IMR-90 (cell line): ENCODE results near the gene DIP2C. TPM values are rescaled to one million over a fixed set of nuclear protein-coding genes. Genes with fewer than 3 reads are reported as not detected.

Source experiments
- ATAC-seq: fragments of 200-7000 bp; cut with Tn5 transposase; 2 replicates; pipeline ENCODE4 v1.9.1; 2020; ENCODE audit warnings: low read depth, mild to moderate bottlenecking, moderate library complexity
- BruUV-seq: library from RNA; stranded (reverse); fragments of 400-500 nt; replicated peaks from 2 replicates; lab custom pipeline; 2021; lab: Mats Ljungman, UMichigan
- CTCF ChIA-PET: fragments of 300-600 bp; formaldehyde crosslinking; extraction: SDS; loops from one replicate; lab custom pipeline; 2021; ENCODE audit warnings: antibody characterized with exemption; lab: Yijun Ruan, JAX
- POLR2A ChIA-PET: fragments of 300-600 bp; sonication (Branson Sonifier 250); formaldehyde crosslinking; loops from one replicate; lab custom pipeline; 2022; ENCODE audit warnings: antibody characterized with exemption; ENCODE audit not compliant: unreplicated experiment; lab: Charles Lee
- DNase-seq: peaks from one replicate; pipeline ENCODE4 v3.0.0; 2013
- H2AFZ ChIP-seq: replicated peaks from 2 replicates; pipeline ENCODE3; 2013; ENCODE audit warnings: low read length, mild to moderate bottlenecking; ENCODE audit not compliant: poor library complexity
- H2AK5ac ChIP-seq: 2 replicates; pipeline ENCODE4 v1.6.1; 2013; ENCODE audit warnings: low read depth, low read length, inconsistent platforms
- H2AK9ac ChIP-seq: replicated peaks from 2 replicates; pipeline ENCODE3; 2013; ENCODE audit warnings: mild to moderate bottlenecking, low read depth, low read length, moderate library complexity; ENCODE audit not compliant: poor library complexity
- H2BK120ac ChIP-seq: 2 replicates; pipeline ENCODE4 v1.6.1; 2013; ENCODE audit warnings: low read depth, low read length, inconsistent platforms
- H2BK15ac ChIP-seq: 3 replicates; pipeline ENCODE4 v1.6.1; 2013; ENCODE audit warnings: low read depth, low read length, inconsistent platforms
- H2BK20ac ChIP-seq: 2 replicates; pipeline ENCODE4 v1.6.1; 2013; ENCODE audit warnings: low read depth, mild to moderate bottlenecking, inconsistent platforms, low read length, moderate library complexity
- H2BK5ac ChIP-seq: 2 replicates; pipeline ENCODE4 v1.6.1; 2013; ENCODE audit warnings: mild to moderate bottlenecking, low read depth, low read length, inconsistent platforms; ENCODE audit not compliant: poor library complexity, severe bottlenecking
- H3K14ac ChIP-seq: replicated peaks from 2 replicates; pipeline ENCODE4 v1.6.1; 2013; ENCODE audit warnings: low read depth, low read length, inconsistent platforms
- H3K18ac ChIP-seq: 2 replicates; pipeline ENCODE4 v1.6.1; 2013; ENCODE audit warnings: low read depth, low read length, control low read depth
- H3K23ac ChIP-seq: 2 replicates; pipeline ENCODE4 v1.6.1; 2013; ENCODE audit warnings: low read depth, low read length, inconsistent platforms
- H3K27ac ChIP-seq: 2 replicates; pipeline ENCODE4 v1.5.1; 2013; ENCODE audit warnings: mild to moderate bottlenecking, control low read depth, low read length; ENCODE audit not compliant: insufficient read depth
- H3K27me3 ChIP-seq: 2 replicates; pipeline ENCODE4 v1.6.1; 2013; ENCODE audit warnings: low read length; ENCODE audit not compliant: control insufficient read depth, insufficient read depth
- H3K36me3 ChIP-seq: 2 replicates; pipeline ENCODE4 v1.6.1; 2013; ENCODE audit warnings: low read length, mixed read lengths; ENCODE audit not compliant: control insufficient read depth, insufficient read depth
- H3K4ac ChIP-seq: 2 replicates; pipeline ENCODE4 v1.6.1; 2013; ENCODE audit warnings: low read depth, low read length, inconsistent platforms
- H3K4me1 ChIP-seq: 2 replicates; pipeline ENCODE4 v1.6.1; 2013; ENCODE audit warnings: low read length, mixed read lengths; ENCODE audit not compliant: control insufficient read depth, insufficient read depth
- H3K4me2 ChIP-seq: 2 replicates; pipeline ENCODE4 v1.6.1; 2013; ENCODE audit warnings: low read depth, mild to moderate bottlenecking, control low read depth, low read length, moderate library complexity
- H3K4me3 ChIP-seq: 2 replicates; pipeline ENCODE4 v1.5.1; 2013; ENCODE audit warnings: low read depth, mild to moderate bottlenecking, control low read depth, low read length, moderate library complexity; ENCODE audit not compliant: insufficient read depth
- H3K56ac ChIP-seq: 2 replicates; pipeline ENCODE4 v1.6.1; 2013; ENCODE audit warnings: low read length, inconsistent platforms; ENCODE audit not compliant: insufficient read depth; ENCODE audit errors: extremely low read depth
- H3K79me1 ChIP-seq, 2 experiments: 2 replicates each; pipeline ENCODE4 v1.6.1; 2013; ENCODE audit warnings: low read length in 2 of 2, inconsistent platforms in 1 of 2, low read depth in 1 of 2
- H3K9ac ChIP-seq: 2 replicates; pipeline ENCODE4 v1.6.1; 2013; ENCODE audit warnings: low read depth, low read length, control low read depth
- H3K9me1 ChIP-seq: 2 replicates; pipeline ENCODE4 v1.6.1; 2013; ENCODE audit warnings: low read length, inconsistent platforms; ENCODE audit not compliant: insufficient read depth
- H3K9me3 ChIP-seq: 2 replicates; pipeline ENCODE4 v1.6.1; 2013; ENCODE audit warnings: low read length; ENCODE audit not compliant: control insufficient read depth, insufficient read depth
- H4K20me1 ChIP-seq: 2 replicates; pipeline ENCODE4 v1.6.1; 2013; ENCODE audit warnings: low read length, inconsistent platforms; ENCODE audit not compliant: insufficient read depth
- H4K5ac ChIP-seq: 2 replicates; pipeline ENCODE4 v1.6.1; 2013; ENCODE audit warnings: mild to moderate bottlenecking, low read depth, low read length, control low read depth
- H4K8ac ChIP-seq, 2 experiments: 2 replicates each; pipeline ENCODE4 v1.6.1; 2013; ENCODE audit warnings: low read depth in 2 of 2, low read length in 2 of 2, control low read depth in 1 of 2, inconsistent platforms in 1 of 2
- H4K91ac ChIP-seq: 2 replicates; pipeline ENCODE4 v1.6.1; 2013; ENCODE audit warnings: low read depth, low read length, inconsistent platforms; ENCODE audit not compliant: insufficient read depth
- BHLHE40 ChIP-seq: fragments of 150-350 bp; IDR thresholded peaks from 2 replicates; pipeline ENCODE4 v1.6.1; 2016; ENCODE audit warnings: mild to moderate bottlenecking, low read depth, low read length
- CEBPB ChIP-seq: IDR thresholded peaks from 2 replicates; pipeline ENCODE4 v1.6.1; 2012; ENCODE audit warnings: low read depth, low read length, improper control_type of control experiment
- CHD1 ChIP-seq: IDR thresholded peaks from 2 replicates; pipeline ENCODE4 v1.6.1; 2012; ENCODE audit warnings: low read depth, low read length, improper control_type of control experiment
- ELK1 ChIP-seq: fragments of 150-350 bp; IDR thresholded peaks from 2 replicates; pipeline ENCODE4 v1.6.1; 2016; ENCODE audit warnings: low read depth, mild to moderate bottlenecking, low read length, moderate library complexity, borderline replicate concordance
- FOS ChIP-seq: fragments of 150-350 bp; IDR thresholded peaks from 2 replicates; pipeline ENCODE4 v1.6.1; 2016; ENCODE audit warnings: low read depth, low read length
- MAFK ChIP-seq: IDR thresholded peaks from 2 replicates; pipeline ENCODE4 v1.6.1; 2012; ENCODE audit warnings: low read depth, low read length, improper control_type of control experiment
- MAZ ChIP-seq: IDR thresholded peaks from 2 replicates; pipeline ENCODE4 v1.6.1; 2012; ENCODE audit warnings: low read depth, mild to moderate bottlenecking, low read length, improper control_type of control experiment, moderate library complexity, borderline replicate concordance
- MXI1 ChIP-seq: IDR thresholded peaks from 2 replicates; pipeline ENCODE4 v1.6.1; 2012; ENCODE audit warnings: low read depth, mild to moderate bottlenecking, low read length, moderate library complexity, borderline replicate concordance
- NFE2L2 ChIP-seq: fragments of 150-350 bp; IDR thresholded peaks from 2 replicates; pipeline ENCODE4 v1.6.1; 2016; ENCODE audit warnings: low read depth, mild to moderate bottlenecking, low read length
- POLR2A ChIP-seq: IDR thresholded peaks from 2 replicates; pipeline ENCODE4 v1.6.1; 2012; ENCODE audit warnings: mild to moderate bottlenecking, low read depth, low read length
- RAD21 ChIP-seq: IDR thresholded peaks from 2 replicates; pipeline ENCODE4 v1.6.1; 2012; ENCODE audit warnings: low read length, improper control_type of control experiment
- RCOR1 ChIP-seq: IDR thresholded peaks from 2 replicates; pipeline ENCODE4 v1.6.1; 2012; ENCODE audit warnings: mild to moderate bottlenecking, low read length, improper control_type of control experiment; ENCODE audit not compliant: insufficient replicate concordance
- RFX5 ChIP-seq: IDR thresholded peaks from 2 replicates; pipeline ENCODE4 v1.8.0; 2012; ENCODE audit warnings: low read depth, mild to moderate bottlenecking, low read length, moderate library complexity
- USF2 ChIP-seq: fragments of 150-350 bp; IDR thresholded peaks from 2 replicates; pipeline ENCODE4 v1.6.1; 2017; ENCODE audit warnings: mild to moderate bottlenecking, antibody characterized with exemption, low read length, low read depth
- dilution Hi-C: fragments of 300-500 bp; cut with HindIII; formaldehyde crosslinking; loops from one replicate; pipeline ENCODE4 v1.14.3; 2018; ENCODE audit warnings: low sequenced_read_pairs; ENCODE audit not compliant: unreplicated experiment
- in situ Hi-C: fragments of 300-500 bp; cut with MboI; formaldehyde crosslinking; loops from 3 replicates; pipeline ENCODE4 v1.14.3; 2019; ENCODE audit warnings: low sequenced_read_pairs, inconsistent platforms, mixed read lengths
- intact Hi-C: fragments of 100-400 bp; cut with micrococcal nuclease; formaldehyde crosslinking; loops from 2 replicates; pipeline ENCODE4 v1.10.0; 2022
- polyA plus RNA-seq, 3 experiments: library from polyadenylated mRNA; depleted of rRNA; stranded (reverse); fragments of >200 nt; gene quantifications; 2 replicates each; pipeline ENCODE4 v1.2.3, GENCODE V29; 2012; ENCODE audit warnings: low replicate concordance in 1 of 3
- total RNA-seq: library from RNA; depleted of rRNA; stranded (reverse); fragments of >200 nt; gene quantifications from 2 replicates; pipeline ENCODE4 v1.2.3, GENCODE V29; 2012

DIP2C gene
- total and polyA plus RNA-seq, 2 of the 4 experiments (the other 2 are of a cell fraction) = 8.6 to 17.3 TPM

GRCh38 chr10:609868-610545 is 79.5 kb downstream of the DIP2C start (continued):
- TF ChIP-seq MAFK = no peak

- Histone ChIP-seq H4K5ac (no peak overlapping the region), H3K9me1 (peaks cover 44% of the 10 kb centered on the region), H3K56ac (no peak overlapping the region), H3K27me3 (no peaks in the 10 kb centered on the region), H2BK15ac (no peak overlapping the region), H3K4me2 (peak overlapping the region; percentile 19; the same call in 1 of the 2 replicates), H3K27ac (no peak overlapping the region), H3K36me3 (no peaks in the 10 kb centered on the region), H2AFZ (no peak overlapping the region), H2BK120ac (no peak overlapping the region; the same call in 1 of the 2 replicates), H3K4me3 (no peak overlapping the region), H3K4me1 (peaks cover 32% of the 10 kb centered on the region), H3K9ac (no peak overlapping the region), H4K8ac (no peak overlapping the region), H3K4ac (no peak overlapping the region), H2BK5ac (peak overlapping the region; percentile 34), H3K79me1 (peaks cover 47 to 82% of the 10 kb centered on the region in 2 experiments), H4K20me1 (peaks cover 56% of the 10 kb centered on the region), H3K23ac (no peak overlapping the region), H3K14ac (no peak overlapping the region), H4K91ac (no peak overlapping the region), H3K18ac (no peak overlapping the region), H3K9me3 (no peaks in the 10 kb centered on the region), H2AK5ac (no peak overlapping the region), H2AK9ac (no peak overlapping the region), H2BK20ac (no peak overlapping the region)
- ChIA-PET POLR2A (no interaction called here), CTCF (interaction anchor here (1.1 kb wide), 1 partner anchor 98 kb away, joined by 4 read pairs; no protein-coding TSS in a partner anchor)
- DNase-seq (no peak), ATAC-seq (no peak)
- in situ Hi-C loops = no loop called here
- BruUV-seq = no TSS peak
- intact Hi-C loops = no loop called here
- TF ChIP-seq FOS (no peak), CEBPB (no peak), NFE2L2 (no peak), USF2 (no peak), BHLHE40 (no peak), MAFK (no peak), ELK1 (no peak), RFX5 (no peak), MXI1 (no peak), POLR2A (no peak), RAD21 (no peak), RCOR1 (no peak), MAZ (no peak), CHD1 (no peak)
- dilution Hi-C loops = no loop called here
Observed at GRCh38 chr10:609262-609658, 80.2 kb downstream of the DIP2C start.
